Measurements from ENCODE around the gene DUSP14.
A peak's percentile ranks its signal among the peaks of the same experiment; 100 is the strongest.
"Not testable (repeated sequence)": the region's sequence is repeated elsewhere in the genome, so short reads cannot be mapped to it uniquely, and the experiment has no call there.

Gene DUSP14

GRCh38 chr17:37485938-37486570 is 3.6 kb upstream of the DUSP14 start:
- DNase-seq (ENCODE audit: low spot score): no peak

GRCh38 chr17:37488009-37488604 is 1.6 kb upstream of the DUSP14 start:
- DNase-seq (ENCODE audit: low spot score): peak; percentile 75

GRCh38 chr17:37488607-37489196 is 989 bp upstream of the DUSP14 start:
- peak; percentile 91 for DNase-seq (ENCODE audit: low spot score)

- DNase-seq (ENCODE audit: low spot score): peak; percentile 43
Observed at GRCh38 chr17:37490022-37490587, 414 bp downstream of the DUSP14 start.

GRCh38 chr17:37490638-37491614 is 1.2 kb downstream of the DUSP14 start:
- peak; percentile 78 for DNase-seq (ENCODE audit: low spot score)

GRCh38 chr17:37492167-37492566 is 2.5 kb downstream of the DUSP14 start:
- no peak for DNase-seq (ENCODE audit: low spot score)

- DNase-seq (ENCODE audit: low spot score): peak; percentile 16
Observed at GRCh38 chr17:37493249-37494027, 3.7 kb downstream of the DUSP14 start.

- no peak for DNase-seq (ENCODE audit: low spot score)
Observed at GRCh38 chr17:37494401-37494831, 4.7 kb downstream of the DUSP14 start.

- no peak for DNase-seq (ENCODE audit: low spot score)
Observed at GRCh38 chr17:37494971-37495370, 5.3 kb downstream of the DUSP14 start.

- DNase-seq (ENCODE audit: low spot score): no peak
Observed at GRCh38 chr17:37500378-37500777, 10.7 kb downstream of the DUSP14 start.

- no peak for DNase-seq (ENCODE audit: low spot score)
Observed at GRCh38 chr17:37502009-37502936, 12.6 kb downstream of the DUSP14 start.

GRCh38 chr17:37503148-37503547 is 13.5 kb downstream of the DUSP14 start:
- no peak for DNase-seq (ENCODE audit: low spot score)

GRCh38 chr17:37505333-37505732 is 15.6 kb downstream of the DUSP14 start:
- no peak for DNase-seq (ENCODE audit: low spot score)

- no peak for DNase-seq (ENCODE audit: low spot score)
Observed at GRCh38 chr17:37506678-37507077, 17.0 kb downstream of the DUSP14 start.

- DNase-seq (ENCODE audit: low spot score): no peak
Observed at GRCh38 chr17:37507111-37507510, 17.4 kb downstream of the DUSP14 start.

GRCh38 chr17:37510056-37510455 is 20.4 kb downstream of the DUSP14 start:
- no peak for DNase-seq (ENCODE audit: low spot score)

GRCh38 chr17:37511642-37512041 is 22.0 kb downstream of the DUSP14 start:
- not testable (repeated sequence) for DNase-seq (ENCODE audit: low spot score)

- DNase-seq (ENCODE audit: low spot score): no peak
Observed at GRCh38 chr17:37512442-37513068, 22.9 kb downstream of the DUSP14 start.

GRCh38 chr17:37513711-37514110 is 24.0 kb downstream of the DUSP14 start:
- no peak for DNase-seq (ENCODE audit: low spot score)

- DNase-seq (ENCODE audit: low spot score): no peak
Observed at GRCh38 chr17:37516127-37516571, 26.5 kb downstream of the DUSP14 start.

Data from LoVo (cell line).